Natural killer cell (primary cell): ENCODE data around the gene DNTTIP2. TPM values are rescaled to one million over a fixed set of nuclear protein-coding genes. Genes with fewer than 3 reads are reported as not detected.
"Not testable (repeated sequence)": the region's sequence is repeated elsewhere in the genome, so short reads cannot be mapped to it uniquely, and the experiment has no call there.

ENCODE experiments used
- ATAC-seq, 3 donors: fragments of 150-1000 bp in 2 of 3; fragments of 200-7000 bp in 1 of 3; cut with Tn5 transposase; 1 replicate in 1 of 3; 2 replicates in 2 of 3; pipeline ENCODE4 v1.10.0; 2021; ENCODE audit warnings: mild to moderate bottlenecking in 2 of 3, moderate library complexity in 2 of 3
- DNase-seq, 2 donors: peaks; one replicate each; pipeline versions ENCODE4 v3.0.0 to v3.0.0-alpha.2; 2013 to 2021; ENCODE audit warnings: mixed read lengths in 1 of 2
- H3K27ac ChIP-seq: one replicate; pipeline ENCODE4 v1.5.1; 2013; ENCODE audit warnings: mild to moderate bottlenecking, low read length
- H3K27me3 ChIP-seq: one replicate; pipeline ENCODE4 v1.6.1; 2013; ENCODE audit warnings: low read length; ENCODE audit not compliant: control insufficient read depth, insufficient read depth
- H3K36me3 ChIP-seq: one replicate; pipeline ENCODE4 v1.6.1; 2013; ENCODE audit warnings: low read length; ENCODE audit not compliant: control insufficient read depth, insufficient read depth
- H3K4me1 ChIP-seq: one replicate; pipeline ENCODE4 v1.6.1; 2013; ENCODE audit warnings: low read length; ENCODE audit not compliant: control insufficient read depth, insufficient read depth
- H3K4me3 ChIP-seq: one replicate; pipeline ENCODE4 v1.5.1; 2013; ENCODE audit warnings: low read length
- H3K9me3 ChIP-seq: one replicate; pipeline ENCODE4 v1.6.1; 2013; ENCODE audit warnings: low read length; ENCODE audit not compliant: control insufficient read depth, insufficient read depth
- H3K27ac Mint-ChIP-seq, 2 donors: one replicate each; pipeline ENCODE4 v1.8.0; 2022; ENCODE audit warnings: mild to moderate bottlenecking in 2 of 2, mixed read lengths in 2 of 2, moderate library complexity in 1 of 2
- H3K27me3 Mint-ChIP-seq, 2 donors: one replicate each; pipeline ENCODE4 v1.8.0; 2022; ENCODE audit warnings: low read depth in 2 of 2, mixed read lengths in 2 of 2
- H3K36me3 Mint-ChIP-seq: one replicate; pipeline ENCODE4 v1.8.0; 2022; ENCODE audit warnings: mixed read lengths
- H3K4me1 Mint-ChIP-seq, 2 donors: one replicate each; pipeline ENCODE4 v1.8.0; 2022; ENCODE audit warnings: mixed read lengths in 2 of 2
- H3K4me3 Mint-ChIP-seq: one replicate; pipeline ENCODE4 v1.8.0; 2022; ENCODE audit warnings: mild to moderate bottlenecking, moderate library complexity, mixed read lengths
- H3K9me3 Mint-ChIP-seq, 2 donors: one replicate each; pipeline ENCODE4 v1.8.0; 2022; ENCODE audit warnings: mixed read lengths in 2 of 2
- CTCF ChIP-seq: fragments of 200-600 bp; IDR thresholded peaks from one replicate; pipeline ENCODE4 v1.8.0; 2022; ENCODE audit warnings: antibody characterized with exemption
- WGBS: methylation state at CpG from one replicate; pipeline ENCODE4 v1.1.7; 2013; ENCODE audit warnings: missing lambda C conversion rate; ENCODE audit not compliant: insufficient coverage; 5-methylcytosine and 5-hydroxymethylcytosine counted together
- intact Hi-C: fragments of 100-400 bp; cut with micrococcal nuclease; formaldehyde crosslinking; loops from one replicate; pipeline ENCODE4 v1.14.2; 2022
- total RNA-seq, 4 donors: library from RNA; stranded (reverse); fragments of 120-200 nt in 1 of 4; gene quantifications; one replicate each; pipeline versions ENCODE4 v1.2.3 to v1.2.4, GENCODE V29; 2013 to 2022

Gene DNTTIP2
- total RNA-seq, 3 donors from 2014 or later (not counting 1 experiment from before 2014, with no cell fraction given), result 88.5 to 104 (median 97.3) TPM

DNA sequence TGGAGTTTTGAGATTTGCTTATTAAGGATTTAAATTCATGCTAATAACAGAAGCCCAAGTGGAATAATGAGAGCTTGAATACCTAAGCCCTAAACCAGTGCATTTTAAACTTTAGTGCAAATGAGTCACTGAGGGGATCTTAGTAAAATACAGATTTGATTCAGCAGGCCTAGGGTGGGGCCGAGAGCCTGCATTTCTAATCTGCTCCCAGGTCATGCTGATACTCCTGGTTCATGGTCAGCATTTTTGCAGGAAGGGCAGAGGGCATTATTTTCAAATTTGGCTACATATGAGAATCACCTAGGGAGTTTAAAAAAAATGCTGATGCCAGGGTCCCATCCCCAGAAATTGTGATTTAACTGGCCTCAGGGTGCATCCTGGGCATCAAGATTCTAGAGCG lies 39.3 kb downstream of the DNTTIP2 start:
- peaks cover 0 to 3% of the 10 kb centered on the region in 2 donors for H3K27me3 Mint-ChIP-seq
- Histone ChIP-seq H3K4me1 (peaks cover 9% of the 10 kb centered on the region), H3K36me3 (no peaks in the 10 kb centered on the region), H3K27ac (no peak overlapping the region), H3K27me3 (no peaks in the 10 kb centered on the region), H3K9me3 (no peaks in the 10 kb centered on the region), H3K4me3 (no peak overlapping the region)
- TF ChIP-seq CTCF, result no peak
- no peak overlapping the region for H3K4me3 Mint-ChIP-seq
- 88% methylated on average over 2 of the region's 2 CpGs for WGBS
- peaks cover 2 to 4% of the 10 kb centered on the region in 2 donors for H3K9me3 Mint-ChIP-seq
- ATAC-seq, result no peak
- DNase-seq, result no peak
- H3K36me3 Mint-ChIP-seq, result peaks cover 9% of the 10 kb centered on the region
- no peak overlapping the region for H3K27ac Mint-ChIP-seq
- H3K4me1 Mint-ChIP-seq, result peaks cover 6% of the 10 kb centered on the region in 2 donors
- intact Hi-C loops, result loop anchor here (10.0 kb wide), 4 partner anchors 175 to 875 kb away; partner anchors contain the start of gene DIPK1A

DNA sequence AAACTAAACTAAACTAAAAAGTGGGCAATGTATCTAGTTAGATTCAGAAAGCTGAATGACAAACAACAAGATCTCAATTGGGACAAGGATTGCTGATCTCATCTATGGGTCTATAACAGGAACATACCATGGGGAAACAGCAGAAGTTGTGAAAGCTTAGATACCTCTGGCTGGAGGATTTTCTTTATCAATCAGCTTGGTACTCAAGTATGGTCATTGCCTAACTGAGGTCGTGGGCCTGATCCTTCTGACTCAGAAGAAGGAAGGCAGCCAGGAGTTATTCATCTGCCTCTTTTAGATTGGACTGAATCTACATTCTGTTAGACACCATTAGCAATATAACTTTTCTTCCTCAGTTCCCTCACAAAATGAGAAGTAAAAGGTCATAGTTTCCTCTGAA lies 39.7 kb downstream of the DNTTIP2 start:
- no peak overlapping the region for H3K27ac ChIP-seq
- H3K4me3 Mint-ChIP-seq, result no peak overlapping the region
- no peaks in the 10 kb centered on the region for H3K27me3 ChIP-seq
- DNase-seq, result no peak
- no peaks in the 10 kb centered on the region for H3K9me3 ChIP-seq
- peaks cover 2% of the 10 kb centered on the region in 2 donors for H3K4me1 Mint-ChIP-seq
- intact Hi-C loops, result no loop called here
- H3K27ac Mint-ChIP-seq, result no peak overlapping the region
- H3K36me3 ChIP-seq, result no peaks in the 10 kb centered on the region
- H3K27me3 Mint-ChIP-seq, result peaks cover 0 to 4% of the 10 kb centered on the region in 2 donors
- ATAC-seq, result no peak
- 57% methylated on average over 1 of the region's 1 CpG for WGBS
- H3K36me3 Mint-ChIP-seq, result peaks cover 14% of the 10 kb centered on the region
- no peak for TF ChIP-seq CTCF
- H3K4me3 ChIP-seq, result no peak overlapping the region
- peaks cover 6% of the 10 kb centered on the region for H3K4me1 ChIP-seq
- H3K9me3 Mint-ChIP-seq, result peaks cover 6 to 7% of the 10 kb centered on the region in 2 donors

DNA sequence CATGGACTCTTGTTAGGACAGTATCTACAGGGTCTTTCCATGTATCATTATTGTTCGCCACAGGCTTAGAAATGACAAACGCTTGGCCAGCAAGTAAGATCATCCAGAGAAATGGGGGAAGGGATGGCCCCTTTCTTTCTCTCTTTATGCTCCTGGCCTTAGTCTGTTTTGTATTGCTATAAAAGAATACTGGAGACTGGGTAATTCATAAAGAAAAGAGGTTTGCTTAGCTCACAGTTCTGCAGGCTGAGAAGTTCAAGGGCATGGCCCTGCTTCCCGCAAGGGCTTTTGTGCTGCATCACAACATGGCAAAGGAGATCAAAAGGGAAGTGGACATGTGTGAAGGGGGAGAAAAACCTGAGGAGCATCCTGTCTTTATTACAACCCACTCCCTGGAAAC lies 41.0 kb downstream of the DNTTIP2 start:
- ATAC-seq, result no peak
- Mint-ChIP-seq H3K27ac (no peak overlapping the region), H3K4me3 (no peak overlapping the region), H3K9me3 (peaks cover 7 to 11% of the 10 kb centered on the region in 2 donors), H3K27me3 (peaks cover 0 to 4% of the 10 kb centered on the region in 2 donors), H3K36me3 (peaks cover 16% of the 10 kb centered on the region), H3K4me1 (no peaks in the 10 kb centered on the region)
- H3K4me1 ChIP-seq, result no peaks in the 10 kb centered on the region
- H3K27me3 ChIP-seq, result no peaks in the 10 kb centered on the region
- 96% methylated on average over 3 of the region's 3 CpGs for WGBS
- peaks cover 6% of the 10 kb centered on the region for H3K9me3 ChIP-seq
- intact Hi-C loops, result no loop called here
- DNase-seq, result no peak
- H3K4me3 ChIP-seq, result no peak overlapping the region
- TF ChIP-seq CTCF, result no peak
- no peaks in the 10 kb centered on the region for H3K36me3 ChIP-seq
- H3K27ac ChIP-seq, result no peak overlapping the region

GRCh38 chr1:93833293-93833692 lies 45.7 kb downstream of the DNTTIP2 start:
- ATAC-seq, H3K4me1 Mint-ChIP-seq, H3K36me3 ChIP-seq, H3K4me3 ChIP-seq, H3K4me1 ChIP-seq, H3K4me3 Mint-ChIP-seq, intact Hi-C loops, DNase-seq, H3K27ac Mint-ChIP-seq, H3K27ac ChIP-seq, H3K27me3 Mint-ChIP-seq, H3K27me3 ChIP-seq: not testable (repeated sequence)
- Mint-ChIP-seq H3K36me3 (peaks cover 16% of the 10 kb centered on the region), H3K9me3 (peaks cover 8 to 14% of the 10 kb centered on the region in 2 donors)
- 96% methylated on average over 3 of the region's 3 CpGs for WGBS
- H3K9me3 ChIP-seq, result peaks cover 10% of the 10 kb centered on the region
